ENCODE results near the gene IER3.
A peak's percentile ranks its signal among the peaks of the same experiment; 100 is the strongest.
"Not testable (repeated sequence)": the region's sequence is repeated elsewhere in the genome, so short reads cannot be mapped to it uniquely, and the experiment has no call there.

Gene IER3

DNA sequence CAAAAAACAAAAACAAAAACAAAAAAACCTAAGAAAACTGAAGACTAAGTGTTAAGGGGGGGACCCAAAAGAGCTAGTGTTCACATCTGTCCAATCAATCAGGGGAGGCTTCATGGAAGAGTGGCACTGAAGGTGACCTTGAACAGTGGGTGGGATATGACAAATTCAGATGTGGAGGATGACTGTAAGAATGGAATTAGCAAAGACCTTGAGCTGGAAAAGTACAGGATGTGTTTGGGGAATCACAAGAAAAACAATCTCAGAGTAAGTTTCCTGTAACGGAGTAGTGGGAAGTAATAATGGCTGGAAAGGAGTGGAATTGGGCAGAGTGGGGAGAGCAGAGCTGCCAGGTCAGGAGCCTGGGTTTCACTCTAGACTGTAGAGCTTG is 2.9 kb upstream of the IER3 start:
- DNase-seq, result no peak

DNA sequence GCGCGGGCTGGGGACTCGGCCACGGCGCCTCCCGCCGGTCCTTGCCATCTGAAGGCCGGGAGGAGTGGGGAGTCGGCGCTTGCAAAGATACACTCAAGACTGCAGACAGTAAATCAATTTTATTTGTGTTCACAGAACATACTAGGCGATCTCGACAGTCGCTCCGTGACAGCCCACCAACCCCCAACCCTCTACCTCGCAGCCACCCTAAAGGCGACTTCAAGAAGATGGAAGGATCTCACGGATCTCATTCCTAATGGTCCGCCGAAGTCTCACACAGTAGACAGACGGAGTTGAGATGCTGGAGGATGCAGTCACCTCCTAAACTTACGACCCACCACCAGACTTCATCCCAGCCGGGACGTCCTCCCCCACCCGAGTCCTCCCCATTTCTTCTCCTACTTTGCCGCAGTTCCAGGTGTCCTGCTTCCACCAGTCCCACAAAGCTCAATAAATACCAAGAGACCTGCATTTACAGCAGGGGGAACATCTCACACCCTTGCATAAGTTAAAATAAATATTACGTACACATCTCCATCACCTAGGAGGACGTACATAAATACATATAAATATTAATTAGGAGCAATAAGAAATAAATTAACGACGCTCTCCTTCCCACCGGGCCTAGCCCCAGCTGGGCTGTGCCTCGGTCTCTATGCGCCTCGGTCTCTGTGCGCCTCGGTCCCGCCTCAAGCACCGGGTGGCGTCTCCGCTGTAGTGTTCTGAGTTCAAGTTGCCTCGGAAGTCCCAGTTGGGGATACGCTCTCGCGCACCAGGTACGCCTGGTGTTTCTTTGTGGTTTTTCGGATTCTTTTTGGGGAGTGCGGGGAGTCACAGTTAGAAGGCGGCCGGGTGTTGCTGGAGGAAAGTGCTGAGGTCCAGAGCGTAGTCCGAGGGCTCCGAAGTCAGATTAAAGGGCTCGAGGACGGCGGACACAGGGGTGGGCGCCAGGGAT is 971 bp downstream of the IER3 start:
- peak; percentile 13 for DNase-seq

DNA sequence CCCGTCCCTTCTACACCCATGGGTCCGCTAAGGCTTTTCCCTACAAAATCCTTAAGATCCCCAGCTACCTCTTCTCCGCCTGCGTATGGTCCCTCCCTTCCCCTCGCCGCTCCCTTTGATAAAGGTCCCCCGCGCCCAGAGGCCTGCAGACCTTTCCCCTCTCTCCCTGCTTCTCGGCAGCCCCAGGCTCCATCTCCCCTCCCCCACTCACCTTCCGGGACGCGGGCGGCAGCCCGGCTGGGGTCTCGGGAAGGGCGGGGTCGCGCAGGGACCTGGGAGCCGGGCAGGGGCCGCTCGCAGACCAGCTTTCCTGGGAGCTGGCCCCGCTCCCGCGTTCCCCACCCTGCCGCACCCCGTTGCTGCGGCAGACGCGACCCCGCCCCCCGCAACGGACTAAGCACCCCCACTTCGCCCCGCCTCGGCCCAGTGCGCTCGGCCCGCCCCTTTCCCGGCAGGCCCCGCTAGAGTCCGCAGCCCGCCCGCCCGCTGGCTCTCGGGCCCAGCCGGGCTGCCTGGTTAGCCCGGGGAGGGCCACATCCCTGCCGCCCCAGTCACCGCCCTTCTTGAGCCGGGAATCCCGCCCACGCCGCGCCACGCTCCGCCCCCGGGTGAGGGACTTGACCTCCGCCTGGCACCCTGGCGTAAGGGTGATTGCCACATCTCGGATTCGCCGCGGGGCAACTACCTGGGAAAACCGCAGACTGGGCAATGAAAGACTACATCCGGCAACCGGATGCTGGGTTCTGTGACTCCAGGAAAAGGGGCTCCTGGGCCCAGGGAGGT is 1.8 kb downstream of the IER3 start, which contains the start of gene FLOT1:
FLOT1 (minus strand) TSS at position 372 of the 783 bp plus-strand sequence. CDS start 498 bp downstream, outside the sequence.
- peak; percentile 79 for DNase-seq

DNA sequence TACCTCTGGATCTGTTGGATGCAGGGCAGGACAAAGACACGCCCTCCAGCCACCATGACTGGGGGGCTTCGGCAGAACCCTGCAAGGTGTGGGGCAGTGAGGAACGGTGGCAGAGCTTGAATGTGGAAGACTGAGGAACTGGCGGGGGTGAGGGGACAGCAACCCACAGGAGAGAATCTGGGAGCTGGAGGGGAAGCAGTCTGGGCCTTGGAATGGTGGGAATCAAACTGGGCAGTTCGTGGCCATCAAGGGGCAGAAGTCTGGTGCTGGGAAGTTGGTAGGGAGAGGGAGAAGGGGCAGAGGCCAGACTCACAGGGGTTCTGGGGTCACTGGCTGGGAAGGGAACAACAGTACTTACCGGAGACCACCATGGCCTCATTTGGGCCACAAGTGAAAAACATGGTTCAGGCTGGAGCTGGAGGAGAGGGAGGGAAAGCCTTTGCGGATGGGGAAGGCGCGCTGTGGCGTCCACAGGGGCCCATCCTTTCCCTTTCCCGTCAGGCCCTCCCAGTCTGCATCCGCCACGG is 2.5 kb downstream of the IER3 start:
- no peak for DNase-seq

DNA sequence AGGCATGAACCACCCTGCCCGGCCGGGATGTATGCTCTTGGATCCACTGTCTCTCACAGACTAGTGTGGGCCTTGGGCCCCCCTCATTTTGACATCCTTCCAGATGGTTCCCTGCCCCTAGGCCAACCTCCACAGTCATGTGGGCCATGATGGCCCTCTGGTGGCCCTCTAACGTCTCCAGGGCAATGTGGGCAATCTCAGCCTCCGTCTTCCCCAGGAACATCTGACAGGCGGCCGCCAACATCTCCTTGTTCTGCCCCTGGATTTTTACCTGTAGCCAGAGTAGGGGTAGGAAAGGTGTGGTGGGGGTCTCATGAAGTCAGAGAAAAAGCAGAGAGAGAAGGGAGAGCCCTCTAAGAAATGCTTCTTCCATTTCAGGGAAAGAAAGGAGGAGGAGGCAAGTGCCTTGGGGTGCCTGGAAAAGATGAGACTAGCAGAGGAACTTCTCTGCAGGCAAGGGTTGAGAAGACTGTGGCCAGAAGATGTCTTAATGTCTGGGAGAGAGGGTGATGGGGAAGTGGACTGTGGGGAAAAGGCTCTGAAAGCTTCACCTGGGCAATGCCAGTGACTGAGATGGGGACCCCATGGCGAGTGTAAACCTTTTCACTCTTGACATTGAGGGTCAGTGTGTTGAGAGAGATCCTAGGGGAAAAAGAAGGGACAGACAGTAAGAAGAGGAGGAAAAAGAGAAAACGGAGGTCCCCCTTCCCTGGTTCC is 3.1 kb downstream of the IER3 start:
- no peak for DNase-seq

DNA sequence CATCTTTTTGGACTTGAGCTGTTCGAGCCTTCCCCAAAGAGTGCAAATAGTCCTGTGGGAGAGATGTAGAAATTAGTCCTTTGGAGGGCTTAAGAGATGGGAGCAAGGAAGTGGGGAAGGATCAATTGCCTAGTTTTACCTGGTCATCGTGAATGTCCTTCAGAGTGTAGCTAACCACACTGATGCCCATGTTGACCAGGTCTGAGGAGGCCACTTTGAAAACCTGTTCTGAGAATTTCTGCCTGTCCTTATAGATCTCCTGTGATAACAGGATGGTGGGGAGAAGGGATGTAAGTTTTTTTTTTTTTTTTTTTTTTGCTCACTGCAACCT is 3.8 kb downstream of the IER3 start:
- no peak for DNase-seq

DNA sequence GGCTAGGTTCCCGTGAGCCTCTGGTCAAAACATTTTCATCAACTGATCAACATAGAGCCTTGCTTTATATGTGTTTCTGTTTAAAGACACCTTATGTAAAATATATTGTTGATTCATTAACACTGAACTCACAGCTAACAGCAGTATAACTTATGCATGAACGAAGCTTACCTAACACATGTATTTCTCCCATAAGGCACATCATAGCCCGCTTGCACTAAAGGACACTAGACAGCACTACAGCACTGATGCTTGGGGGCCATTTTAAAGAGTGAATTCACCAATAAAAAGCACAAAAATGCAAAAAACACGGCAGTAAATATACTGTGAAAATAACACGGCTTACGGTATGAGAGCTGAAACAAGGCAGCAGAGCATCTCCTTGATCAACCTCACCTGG is 5.8 kb downstream of the IER3 start:
- DNase-seq, result no peak

DNA sequence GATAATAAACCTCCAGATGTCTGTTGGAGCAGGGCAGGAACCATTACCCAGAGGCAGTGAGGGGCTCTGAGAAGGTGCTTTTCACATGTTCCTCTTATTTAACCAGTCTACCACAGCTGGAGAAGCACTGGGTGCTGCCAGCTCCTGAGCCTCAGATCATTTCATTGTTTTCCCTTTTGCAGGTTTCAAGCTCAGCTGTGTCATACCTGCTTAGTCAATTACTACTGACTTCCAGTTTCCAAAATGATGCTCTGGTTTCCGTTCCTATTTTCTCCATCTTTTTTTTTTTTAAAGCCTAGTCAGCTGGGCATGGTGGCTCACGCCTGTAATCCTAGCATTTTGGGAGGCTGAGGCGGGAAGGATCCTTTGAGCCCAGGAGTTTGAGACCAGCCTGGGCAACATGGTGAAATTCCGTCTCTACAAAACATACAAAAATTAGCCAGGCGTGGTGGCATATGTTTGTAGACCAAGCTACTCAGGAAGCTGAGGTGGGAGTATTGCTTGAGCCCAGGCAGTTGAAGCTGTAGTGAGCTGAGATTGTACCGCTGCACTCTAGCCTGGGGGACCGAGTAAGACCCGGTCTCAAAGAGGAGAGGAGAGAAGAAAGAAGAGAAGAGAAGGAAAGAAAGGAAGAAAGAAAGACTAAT is 8.6 kb downstream of the IER3 start:
- DNase-seq, result no peak

DNA sequence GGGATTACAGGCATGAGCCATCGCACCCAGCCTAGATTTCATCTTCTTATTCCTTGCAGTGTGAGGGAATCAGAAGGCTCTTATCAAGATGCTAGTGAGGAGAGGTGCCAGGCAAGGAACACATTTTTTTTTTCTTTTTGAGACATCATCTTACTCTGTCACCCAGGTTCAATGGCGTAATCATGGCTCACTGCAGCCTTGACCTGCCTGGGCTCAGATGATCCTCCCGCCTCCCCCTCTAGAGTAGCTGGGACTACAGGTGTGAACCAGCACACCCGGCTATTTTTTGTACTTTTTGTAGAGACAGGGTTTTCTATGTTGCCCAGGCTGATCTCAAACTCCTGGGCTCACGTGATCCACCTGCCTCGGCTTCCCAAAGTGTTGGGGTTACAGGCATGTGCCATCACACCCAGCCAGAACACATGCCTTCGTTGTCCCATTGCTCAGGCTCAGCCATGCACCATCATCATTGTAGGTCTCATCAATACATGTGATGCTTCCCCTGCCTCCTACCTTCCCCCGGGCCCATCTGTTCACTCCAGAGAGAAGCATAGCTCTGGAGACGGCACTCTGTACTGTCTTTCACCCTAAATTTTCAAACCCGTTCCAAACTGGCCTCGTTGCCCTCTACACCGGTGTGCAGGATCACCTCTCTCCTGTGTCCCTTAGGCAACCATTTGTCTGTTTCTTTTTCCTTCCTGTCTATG is 12.0 kb downstream of the IER3 start:
- no peak for DNase-seq

DNA sequence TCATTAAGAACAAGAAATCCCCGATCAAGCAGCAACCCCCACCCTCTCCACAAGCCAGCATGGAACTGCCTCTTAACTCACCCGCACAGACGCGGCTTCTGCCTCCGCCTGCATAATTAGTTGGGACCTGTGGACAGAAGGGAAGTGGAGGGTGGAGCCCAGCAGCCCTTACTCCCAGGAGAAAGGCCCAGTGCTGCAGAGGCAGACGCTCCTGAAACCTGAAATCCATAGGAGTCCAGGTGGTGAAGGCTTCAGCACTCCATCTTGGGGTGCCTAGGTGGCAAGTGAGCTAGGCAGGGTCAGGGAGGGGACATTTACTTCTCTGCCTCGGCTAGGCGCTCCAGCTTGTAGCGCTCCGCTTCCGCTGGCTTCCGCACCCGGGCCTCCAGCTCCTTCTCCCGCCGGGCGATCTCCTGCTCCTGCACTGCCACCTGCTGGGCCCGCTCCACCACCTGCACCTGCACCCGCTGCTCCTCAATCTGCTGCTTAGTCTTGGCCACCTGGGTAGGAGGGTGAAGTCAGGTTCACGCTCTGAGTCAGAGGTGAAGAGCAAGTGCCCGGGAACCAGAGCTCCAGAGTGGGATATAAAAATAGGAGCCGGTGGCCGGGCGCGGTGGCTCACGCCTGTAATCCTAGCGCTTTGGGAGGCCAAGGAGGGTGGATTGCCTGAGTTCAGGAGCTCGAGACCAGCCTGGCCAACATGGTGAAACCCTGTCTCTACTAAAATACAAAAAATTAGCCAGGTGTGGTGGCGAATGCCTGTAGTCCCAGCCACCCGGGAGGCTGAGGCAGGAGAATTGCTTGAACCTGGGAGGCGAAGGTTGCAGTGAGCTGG is 13.5 kb downstream of the IER3 start:
- DNase-seq, result peak; percentile 95

DNA sequence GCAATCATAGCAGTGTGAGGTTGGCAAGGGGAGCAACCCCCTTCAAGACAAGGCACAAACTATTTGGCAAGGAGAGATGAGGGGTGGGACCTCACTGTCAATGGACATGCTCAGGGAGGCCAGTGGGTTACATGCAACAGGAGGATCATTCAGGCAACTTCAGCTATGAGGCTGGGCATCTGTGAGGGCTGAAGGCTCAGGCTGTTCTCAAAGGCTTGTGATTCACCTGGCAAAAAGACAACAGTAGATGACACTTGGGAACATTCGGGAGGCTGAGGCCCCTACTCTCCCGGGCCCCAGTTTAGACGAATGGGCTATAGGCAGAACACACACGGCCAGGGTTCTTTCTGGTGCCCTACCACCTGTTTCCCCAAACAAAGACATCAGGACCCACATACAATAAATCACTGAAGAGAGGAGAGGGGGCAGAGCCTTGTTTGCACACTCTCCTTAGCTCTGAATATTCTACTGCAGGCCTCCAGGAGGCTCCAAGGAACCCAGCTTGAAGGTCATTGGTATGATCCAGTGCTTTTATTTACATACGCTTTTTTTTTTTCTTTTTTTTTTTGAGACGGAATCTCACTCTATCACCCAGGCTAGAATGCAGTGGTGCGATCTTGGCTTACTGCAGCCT is 16.3 kb downstream of the IER3 start:
- DNase-seq, result peak; percentile 49

DNA sequence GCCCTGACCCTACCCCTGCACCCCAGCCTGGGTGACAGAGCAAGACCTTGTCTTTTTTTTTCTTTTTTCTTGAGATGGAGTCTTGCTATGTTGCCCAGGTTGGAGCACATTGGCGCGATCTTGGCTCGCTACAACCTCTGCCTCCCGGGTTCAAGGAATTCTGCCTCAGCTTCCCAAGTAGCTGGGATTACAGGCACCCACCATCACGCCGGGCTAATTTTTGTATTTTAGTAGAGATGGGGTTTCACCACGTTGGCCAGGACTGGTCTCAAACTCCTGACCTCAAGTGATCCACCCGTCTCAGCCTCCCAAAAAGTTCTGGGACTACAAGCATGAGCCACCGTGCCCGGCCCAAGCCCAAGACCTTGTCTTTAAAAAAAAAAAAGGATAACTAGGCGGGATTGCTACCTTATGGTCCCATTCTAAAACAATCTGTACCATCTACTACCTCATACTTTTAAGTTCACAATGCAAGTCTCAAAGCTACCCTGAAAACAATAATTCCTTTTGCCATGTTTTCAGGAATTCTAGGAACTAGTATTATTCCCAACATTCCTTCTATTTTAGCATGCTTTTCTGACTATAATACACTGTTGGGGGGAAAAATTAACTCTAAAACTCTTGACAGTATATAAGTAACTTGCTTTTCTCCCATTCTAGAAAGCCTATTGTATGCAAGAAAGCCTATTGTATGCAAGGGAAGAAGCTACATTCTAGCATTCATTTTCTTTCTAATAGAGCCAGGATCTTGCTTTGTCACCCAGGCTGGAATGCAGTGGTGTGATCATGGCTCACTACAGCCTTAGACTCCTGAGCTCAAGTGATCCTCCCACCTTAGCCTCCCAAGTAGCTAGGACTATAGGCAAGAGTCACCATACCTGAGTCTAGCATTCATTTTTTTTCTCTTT is 17.6 kb downstream of the IER3 start:
- peak; percentile 30 for DNase-seq

DNA sequence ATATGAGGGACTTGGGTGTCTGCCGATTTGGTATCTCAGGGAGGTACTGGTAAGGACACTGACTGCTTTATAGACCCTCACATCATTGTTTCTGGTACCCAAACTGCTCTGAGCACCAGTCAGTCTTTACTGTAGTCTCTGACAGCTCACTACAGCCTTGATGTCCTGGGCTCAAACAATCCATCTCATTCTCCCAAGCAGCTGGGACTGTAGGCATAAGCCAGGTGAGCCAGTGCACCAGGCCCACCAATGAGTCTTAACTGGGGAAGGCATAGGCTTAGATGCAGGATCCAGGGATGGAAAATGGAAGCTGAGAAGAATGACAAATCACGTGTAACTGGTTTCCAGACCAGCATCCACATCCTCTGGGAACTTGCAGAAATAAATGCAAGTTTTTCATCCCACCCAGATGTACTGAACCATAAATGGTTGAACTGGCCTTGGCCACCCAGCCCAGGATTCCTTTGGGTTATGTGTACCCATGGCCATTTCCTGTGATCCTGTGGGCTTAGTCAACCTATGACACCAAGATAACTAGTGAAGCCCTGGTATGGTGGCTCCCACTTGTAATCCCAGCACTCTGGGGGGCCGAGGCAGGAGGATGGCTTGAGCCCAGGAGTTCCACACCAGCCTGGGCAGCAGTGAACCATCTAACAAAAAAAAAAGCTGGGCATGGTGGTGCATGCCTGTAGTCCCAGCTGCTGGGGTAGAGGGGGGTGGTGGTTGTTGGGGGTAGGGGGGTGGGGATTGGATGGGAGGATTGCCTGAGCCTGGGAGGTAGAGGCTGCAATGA is 18.4 kb downstream of the IER3 start:
- DNase-seq, result peak; percentile 67

DNA sequence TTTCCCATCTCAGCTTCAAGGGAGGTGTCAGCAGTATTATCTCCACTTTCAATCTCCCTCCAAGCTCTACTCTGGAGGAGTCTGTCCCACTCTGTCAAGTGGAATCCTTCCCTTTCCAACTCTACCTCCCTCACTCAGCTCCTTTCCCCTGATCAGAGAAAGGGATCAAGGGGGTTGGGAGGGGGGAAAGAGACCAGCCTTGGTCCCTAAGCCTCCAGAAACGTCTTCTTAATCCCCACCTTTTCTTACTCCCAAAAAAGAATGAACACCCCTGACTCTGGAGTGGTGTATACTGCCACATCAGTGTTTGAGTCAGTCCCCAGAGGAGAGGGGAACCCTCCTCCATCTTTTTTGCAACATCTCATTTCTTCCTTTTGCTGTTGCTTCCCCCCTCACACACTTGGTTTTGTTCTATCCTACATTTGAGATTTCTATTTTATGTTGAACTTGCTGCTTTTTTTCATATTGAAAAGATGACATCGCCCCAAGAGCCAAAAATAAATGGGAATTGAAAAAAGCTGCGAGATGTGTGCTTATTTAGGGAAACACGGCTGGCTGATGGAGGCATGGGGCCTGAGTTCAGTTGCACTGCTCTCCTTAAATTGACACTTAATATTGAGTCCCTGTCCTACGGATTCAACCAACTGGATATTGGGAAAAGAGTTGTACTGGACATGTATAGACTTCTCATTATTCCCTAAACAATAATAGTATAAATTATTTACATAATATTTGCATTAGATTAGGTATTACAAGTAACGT is 19.3 kb downstream of the IER3 start:
- DNase-seq, result peak; percentile 42

DNA sequence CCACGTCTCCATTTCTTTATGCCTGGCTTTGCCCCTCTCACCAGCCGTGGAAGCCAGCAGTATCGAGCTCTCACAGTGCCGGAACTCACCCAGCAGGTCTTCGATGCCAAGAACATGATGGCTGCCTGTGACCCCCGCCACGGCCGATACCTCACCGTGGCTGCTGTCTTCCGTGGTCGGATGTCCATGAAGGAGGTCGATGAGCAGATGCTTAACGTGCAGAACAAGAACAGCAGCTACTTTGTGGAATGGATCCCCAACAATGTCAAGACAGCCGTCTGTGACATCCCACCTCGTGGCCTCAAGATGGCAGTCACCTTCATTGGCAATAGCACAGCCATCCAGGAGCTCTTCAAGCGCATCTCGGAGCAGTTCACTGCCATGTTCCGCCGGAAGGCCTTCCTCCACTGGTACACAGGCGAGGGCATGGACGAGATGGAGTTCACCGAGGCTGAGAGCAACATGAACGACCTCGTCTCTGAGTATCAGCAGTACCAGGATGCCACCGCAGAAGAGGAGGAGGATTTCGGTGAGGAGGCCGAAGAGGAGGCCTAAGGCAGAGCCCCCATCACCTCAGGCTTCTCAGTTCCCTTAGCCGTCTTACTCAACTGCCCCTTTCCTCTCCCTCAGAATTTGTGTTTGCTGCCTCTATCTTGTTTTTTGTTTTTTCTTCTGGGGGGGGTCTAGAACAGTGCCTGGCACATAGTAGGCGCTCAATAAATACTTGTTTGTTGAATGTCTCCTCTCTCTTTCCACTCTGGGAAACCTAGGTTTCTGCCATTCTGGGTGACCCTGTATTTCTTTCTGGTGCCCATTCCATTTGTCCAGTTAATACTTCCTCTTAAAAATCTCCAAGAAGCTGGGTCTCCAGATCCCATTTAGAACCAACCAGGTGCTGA is 20.3 kb downstream of the IER3 start:
- not testable (repeated sequence) for DNase-seq

DNA sequence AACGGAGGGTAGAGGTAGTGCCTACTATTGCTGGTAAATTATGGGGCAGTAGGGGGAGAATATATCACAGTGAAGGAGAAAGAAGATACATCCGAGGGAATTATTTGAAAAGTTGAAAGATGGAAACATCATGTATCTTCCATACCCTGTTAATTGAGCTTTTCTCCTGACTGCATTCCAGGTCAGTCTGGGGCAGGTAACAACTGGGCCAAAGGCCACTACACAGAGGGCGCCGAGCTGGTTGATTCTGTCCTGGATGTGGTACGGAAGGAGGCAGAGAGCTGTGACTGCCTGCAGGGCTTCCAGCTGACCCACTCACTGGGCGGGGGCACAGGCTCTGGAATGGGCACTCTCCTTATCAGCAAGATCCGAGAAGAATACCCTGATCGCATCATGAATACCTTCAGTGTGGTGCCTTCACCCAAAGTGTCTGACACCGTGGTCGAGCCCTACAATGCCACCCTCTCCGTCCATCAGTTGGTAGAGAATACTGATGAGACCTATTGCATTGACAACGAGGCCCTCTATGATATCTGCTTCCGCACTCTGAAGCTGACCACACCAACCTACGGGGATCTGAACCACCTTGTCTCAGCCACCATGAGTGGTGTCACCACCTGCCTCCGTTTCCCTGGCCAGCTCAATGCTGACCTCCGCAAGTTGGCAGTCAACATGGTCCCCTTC is 21.0 kb downstream of the IER3 start:
- not testable (repeated sequence) for DNase-seq
